ENCODE measurements around the gene ELF5.

The ELF5 gene

GRCh38 chr11:34492806-34493414 is 20.7 kb downstream of the ELF5 start:
- peak; percentile 83 for DNase-seq (ENCODE audit: low spot score)

GRCh38 chr11:34490304-34490703 is 23.3 kb downstream of the ELF5 start:
- no peak for DNase-seq (ENCODE audit: low spot score)

- no peak for DNase-seq (ENCODE audit: low spot score)
These were observed 24.6 kb downstream of the ELF5 start for GRCh38 chr11:34488855-34489557.

- no peak for DNase-seq (ENCODE audit: low spot score)
These were observed 26.2 kb downstream of the ELF5 start for GRCh38 chr11:34487430-34487829.

GRCh38 chr11:34483106-34483874 is 30.3 kb downstream of the ELF5 start:
- no peak for DNase-seq (ENCODE audit: low spot score)

- no peak for DNase-seq (ENCODE audit: low spot score)
These were observed 32.3 kb downstream of the ELF5 start for GRCh38 chr11:34481307-34481706.

- no peak for DNase-seq (ENCODE audit: low spot score)
These were observed 33.3 kb downstream of the ELF5 start for GRCh38 chr11:34480314-34480713.

- no peak for DNase-seq (ENCODE audit: low spot score)
These were observed 34.5 kb downstream of the ELF5 start for GRCh38 chr11:34478845-34479663.

- no peak for DNase-seq (ENCODE audit: low spot score)
These were observed 36.7 kb downstream of the ELF5 start for GRCh38 chr11:34476849-34477248.

- DNase-seq (ENCODE audit: low spot score): no peak
These were observed 37.9 kb downstream of the ELF5 start for GRCh38 chr11:34475656-34476055.

- no peak for DNase-seq (ENCODE audit: low spot score)
These were observed 39.9 kb downstream of the ELF5 start for GRCh38 chr11:34473603-34474169.

GRCh38 chr11:34468209-34468841 is 45.3 kb downstream of the ELF5 start:
- DNase-seq (ENCODE audit: low spot score): no peak

GRCh38 chr11:34466802-34467488 is 46.6 kb downstream of the ELF5 start:
- no peak for DNase-seq (ENCODE audit: low spot score)

- DNase-seq (ENCODE audit: low spot score): peak; percentile 14
These were observed 49.0 kb downstream of the ELF5 start for GRCh38 chr11:34464591-34465051.

- DNase-seq (ENCODE audit: low spot score): no peak
These were observed 52.4 kb downstream of the ELF5 start for GRCh38 chr11:34461215-34461614.

GRCh38 chr11:34460278-34460677 is 53.3 kb downstream of the ELF5 start:
- peak; percentile 25 for DNase-seq (ENCODE audit: low spot score)

- no peak for DNase-seq (ENCODE audit: low spot score)
These were observed 54.0 kb downstream of the ELF5 start for GRCh38 chr11:34459507-34460162.

- no peak for DNase-seq (ENCODE audit: low spot score)
These were observed 55.1 kb downstream of the ELF5 start for GRCh38 chr11:34458525-34458924.

GRCh38 chr11:34457607-34458006 is 56.0 kb downstream of the ELF5 start:
- DNase-seq (ENCODE audit: low spot score): no peak
